GM04504 (cell line): ENCODE measurements around the gene TLCD3B.
"Not testable (repeated sequence)": the region's sequence is repeated elsewhere in the genome, so short reads cannot be mapped to it uniquely, and the experiment has no call there.

Source experiments
- DNase-seq: peaks from one replicate; pipeline ENCODE4 v3.0.0-alpha.2; 2012; ENCODE audit warnings: low read depth

The TLCD3B gene

DNA sequence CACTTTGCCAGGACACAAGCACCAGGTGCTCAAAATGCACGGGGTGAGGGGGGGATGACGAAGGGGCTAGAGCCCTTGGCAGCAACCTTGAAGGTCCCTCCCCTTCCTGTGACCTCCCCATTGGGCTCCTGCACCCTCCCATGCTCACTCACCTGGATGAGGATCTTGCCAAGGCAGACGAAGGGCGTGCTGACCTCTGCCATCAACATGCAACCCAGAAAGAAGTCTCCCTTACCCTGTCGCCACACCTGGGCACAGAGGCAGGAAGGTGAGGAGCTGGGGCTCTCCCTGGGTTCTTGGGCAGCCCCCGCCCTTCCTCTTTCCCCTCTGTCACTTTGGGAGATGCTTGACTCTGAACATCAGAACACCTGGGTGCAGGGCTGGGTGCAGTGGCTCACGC lies 5.5 kb downstream of the TLCD3B start:
- no peak for DNase-seq

DNA sequence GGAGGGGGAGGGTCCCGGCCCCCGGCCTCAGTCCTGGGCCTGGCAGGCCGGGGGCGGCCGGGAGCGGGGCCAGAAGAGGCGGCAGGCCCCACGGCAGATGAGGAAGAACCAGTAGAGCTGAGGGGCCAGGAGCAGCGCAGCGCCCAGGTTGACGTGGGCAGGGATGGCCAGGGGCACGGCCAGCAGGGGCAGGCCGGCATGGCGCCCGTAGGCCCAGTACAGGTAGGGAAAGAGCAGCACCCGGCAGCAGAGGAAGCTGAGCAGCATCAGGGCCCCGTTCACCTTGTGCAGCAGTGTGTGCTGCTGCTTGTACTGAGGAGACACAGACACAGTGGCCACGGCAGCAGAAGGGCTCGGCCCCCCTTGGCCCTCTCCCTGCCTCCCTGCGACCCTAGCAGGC lies 5.9 kb downstream of the TLCD3B start:
- DNase-seq: no peak

DNA sequence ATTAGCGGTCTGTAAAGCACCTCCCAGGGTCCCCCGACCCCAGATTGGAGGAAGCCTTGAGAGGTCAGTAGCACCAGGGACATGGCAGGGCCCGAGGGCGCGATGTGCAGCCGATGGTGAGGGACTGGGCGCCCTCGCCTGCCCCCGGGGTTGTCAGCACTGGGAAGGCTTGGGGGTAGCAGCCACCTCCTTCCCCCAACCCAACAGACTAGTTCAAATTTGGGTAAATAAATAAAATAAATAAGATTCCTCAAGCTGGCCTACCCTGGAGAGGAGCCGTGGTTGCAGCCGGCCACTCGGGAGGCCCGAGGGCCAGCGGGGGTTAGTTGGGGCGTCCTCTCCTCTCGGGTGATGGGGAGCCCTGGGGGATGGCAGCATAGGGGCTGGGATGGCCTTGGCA lies 6.6 kb downstream of the TLCD3B start:
- DNase-seq: no peak

DNA sequence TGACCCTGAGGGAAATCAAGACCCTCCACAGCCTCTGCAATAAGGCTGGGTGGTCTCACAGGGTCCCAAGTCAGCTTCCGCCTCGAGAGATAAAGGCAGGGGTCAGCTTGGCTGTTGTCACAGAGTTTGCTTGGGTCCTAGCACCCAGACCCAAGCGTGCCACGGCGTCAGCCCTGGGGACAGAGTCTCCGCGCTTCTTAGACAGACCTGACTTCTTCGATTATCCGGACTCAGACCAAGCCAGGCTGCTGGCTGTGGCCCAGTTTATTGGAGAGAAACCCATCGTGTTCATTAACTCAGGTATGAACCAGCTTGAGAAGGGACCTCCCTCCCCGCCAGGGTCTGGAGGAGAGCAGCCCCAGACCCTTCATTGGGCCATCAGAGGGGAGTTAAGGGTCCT lies 7.5 kb downstream of the TLCD3B start:
- no peak for DNase-seq

DNA sequence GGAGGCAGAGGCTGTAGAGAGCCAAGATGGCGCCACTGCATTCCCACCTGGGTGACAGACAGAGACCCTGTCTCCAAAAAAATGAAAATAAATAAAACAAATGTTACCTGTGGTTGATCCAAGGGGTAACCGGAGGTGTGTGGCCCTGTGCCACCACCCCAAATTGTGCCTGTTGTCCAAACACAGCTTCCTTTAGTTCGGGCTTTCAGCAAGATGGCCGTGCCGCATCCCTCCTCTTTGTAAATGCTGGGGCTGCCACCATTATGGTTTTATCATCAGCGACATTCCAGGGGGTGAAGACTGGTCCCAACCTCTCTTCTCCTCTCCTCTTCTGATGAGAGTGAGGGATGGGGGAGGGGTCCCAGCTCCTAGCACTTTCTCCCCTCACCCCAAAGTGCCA lies 8.2 kb downstream of the TLCD3B start, which contains the start of gene C16orf92:
Gene C16orf92, plus strand, starts transcription at position 312 of the 400 bp plus-strand sequence. CDS start 143 bp downstream, outside the sequence.
- no peak for DNase-seq

DNA sequence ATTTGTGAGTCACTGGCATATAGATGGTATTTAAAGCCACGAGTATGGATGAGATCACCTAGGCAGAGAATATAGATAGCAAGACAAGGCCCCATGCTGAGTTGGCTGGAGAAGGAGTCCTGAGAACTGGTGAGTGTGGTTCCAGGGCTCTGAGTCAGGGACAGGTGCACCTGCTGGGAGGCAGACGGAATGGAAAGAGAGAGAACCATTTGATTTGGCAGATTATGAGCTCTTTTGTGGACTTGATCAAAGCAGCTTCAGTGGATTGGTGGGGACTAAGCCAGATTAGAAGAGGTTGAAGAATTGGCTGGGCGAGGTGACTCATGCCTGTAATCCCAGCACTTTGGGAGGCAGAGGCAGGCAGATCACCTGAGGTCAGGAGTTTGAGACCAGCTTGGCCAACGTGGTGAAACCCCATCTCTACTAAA lies 12.3 kb downstream of the TLCD3B start:
- no peak for DNase-seq

DNA sequence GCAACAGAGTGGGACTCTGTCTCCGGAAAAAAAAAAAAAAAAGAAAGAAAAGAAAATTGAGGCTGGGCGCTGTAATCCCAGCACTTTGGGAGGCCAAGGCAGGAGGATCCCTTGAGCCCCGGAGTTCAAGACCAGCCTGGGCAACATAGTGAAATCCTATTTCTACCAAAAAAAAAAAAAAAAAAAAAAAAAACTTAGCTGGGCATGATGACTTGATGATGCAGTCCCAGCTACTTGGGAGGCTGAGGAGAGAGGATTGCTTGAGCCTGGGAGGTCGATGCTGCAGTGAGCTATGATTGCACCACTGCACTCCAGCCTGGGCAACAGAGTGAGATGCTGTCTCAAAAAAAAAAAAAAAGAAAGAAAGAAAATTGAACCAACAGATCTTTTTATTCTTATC lies 13.1 kb downstream of the TLCD3B start:
- not testable (repeated sequence) for DNase-seq

DNA sequence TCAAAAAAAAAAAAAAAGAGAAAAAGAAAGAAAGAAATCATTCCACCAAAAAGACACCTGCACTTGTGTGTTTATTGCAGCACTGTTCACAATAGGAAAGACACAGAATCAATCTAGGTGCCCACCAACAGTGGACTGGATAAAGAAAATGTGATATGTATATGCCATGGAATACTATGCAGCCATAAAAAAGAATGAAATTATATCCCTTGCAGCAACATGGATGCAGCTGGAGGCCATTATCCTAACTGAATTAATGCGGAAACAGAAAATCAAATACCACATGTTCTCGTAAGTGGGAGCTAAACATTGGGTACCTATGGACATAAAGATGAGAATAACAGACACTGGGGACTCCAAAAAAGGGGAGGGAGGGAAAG lies 13.8 kb downstream of the TLCD3B start:
- no peak for DNase-seq

DNA sequence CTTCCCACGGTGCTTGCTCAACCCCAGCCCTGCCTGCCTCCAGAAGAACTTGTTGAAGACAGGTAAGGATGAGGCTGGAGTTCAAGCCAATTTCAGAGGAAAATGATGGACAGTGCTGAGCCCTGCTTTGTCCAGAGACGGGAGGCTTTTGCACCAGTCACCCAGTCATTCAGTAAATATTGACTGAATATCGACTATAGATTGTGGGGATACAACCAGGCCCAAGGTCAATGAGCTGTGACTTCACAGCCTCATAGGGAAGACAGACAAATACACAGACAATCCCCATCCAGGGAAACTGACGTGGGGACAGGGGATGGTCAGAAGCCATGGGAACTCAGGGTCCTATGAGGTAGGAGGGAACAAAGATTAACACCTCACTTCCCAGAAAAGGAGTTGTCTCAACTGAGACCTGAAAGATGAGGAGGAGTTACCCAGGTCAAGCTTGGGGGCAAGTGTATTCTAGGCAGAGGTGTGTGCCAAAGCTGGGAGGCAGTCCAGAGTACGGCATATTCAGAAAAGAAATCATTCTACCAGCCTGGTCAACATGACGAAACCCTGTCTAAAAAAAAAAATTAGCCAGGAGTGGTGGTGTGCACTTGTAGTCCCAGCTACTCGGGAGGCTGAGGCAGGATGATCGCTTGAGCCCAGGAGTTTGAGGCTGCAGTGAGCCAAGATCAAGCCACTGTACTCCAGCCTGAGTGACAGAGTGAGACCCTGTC lies 14.4 kb downstream of the TLCD3B start:
- DNase-seq: no peak

DNA sequence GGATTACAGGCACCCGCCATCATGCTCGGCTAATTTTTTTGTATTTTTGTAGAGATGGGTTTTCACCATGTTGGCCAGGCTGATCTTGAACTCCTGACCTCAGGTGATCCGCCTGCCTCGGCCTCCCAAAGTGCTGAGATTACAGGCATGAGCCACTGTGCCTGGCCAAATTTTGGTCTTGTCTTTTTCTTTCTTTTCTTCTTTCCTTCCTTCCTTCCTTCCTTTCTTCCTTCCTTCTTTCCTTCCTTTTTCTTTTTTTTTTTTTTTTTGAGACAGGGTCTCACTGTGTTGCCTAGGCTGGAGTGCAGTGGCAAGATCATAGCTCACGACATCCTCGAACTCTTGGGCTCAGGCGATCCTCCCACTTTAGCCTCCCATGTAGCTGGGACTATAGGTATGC lies 15.6 kb downstream of the TLCD3B start:
- DNase-seq: not testable (repeated sequence)

DNA sequence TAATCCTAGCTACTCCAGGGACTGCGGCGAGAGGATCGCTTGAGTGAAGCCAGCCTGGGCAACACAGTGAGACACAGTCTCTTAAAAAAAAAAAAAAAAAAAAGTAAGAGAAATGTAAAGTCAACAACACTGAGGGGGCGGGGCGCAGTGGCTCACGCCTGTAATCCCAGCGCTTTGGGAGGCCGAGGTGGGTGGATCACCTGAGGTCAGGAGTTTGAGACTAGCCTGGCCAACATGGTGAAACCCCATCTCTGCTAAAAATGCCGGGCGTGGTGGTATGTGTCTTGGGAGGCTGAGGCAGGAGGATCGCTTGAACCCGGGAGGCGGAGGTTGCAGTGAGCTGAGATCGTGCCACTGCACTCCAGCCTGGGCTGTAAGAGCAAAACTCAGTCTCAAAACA lies 18.5 kb downstream of the TLCD3B start:
- not testable (repeated sequence) for DNase-seq

DNA sequence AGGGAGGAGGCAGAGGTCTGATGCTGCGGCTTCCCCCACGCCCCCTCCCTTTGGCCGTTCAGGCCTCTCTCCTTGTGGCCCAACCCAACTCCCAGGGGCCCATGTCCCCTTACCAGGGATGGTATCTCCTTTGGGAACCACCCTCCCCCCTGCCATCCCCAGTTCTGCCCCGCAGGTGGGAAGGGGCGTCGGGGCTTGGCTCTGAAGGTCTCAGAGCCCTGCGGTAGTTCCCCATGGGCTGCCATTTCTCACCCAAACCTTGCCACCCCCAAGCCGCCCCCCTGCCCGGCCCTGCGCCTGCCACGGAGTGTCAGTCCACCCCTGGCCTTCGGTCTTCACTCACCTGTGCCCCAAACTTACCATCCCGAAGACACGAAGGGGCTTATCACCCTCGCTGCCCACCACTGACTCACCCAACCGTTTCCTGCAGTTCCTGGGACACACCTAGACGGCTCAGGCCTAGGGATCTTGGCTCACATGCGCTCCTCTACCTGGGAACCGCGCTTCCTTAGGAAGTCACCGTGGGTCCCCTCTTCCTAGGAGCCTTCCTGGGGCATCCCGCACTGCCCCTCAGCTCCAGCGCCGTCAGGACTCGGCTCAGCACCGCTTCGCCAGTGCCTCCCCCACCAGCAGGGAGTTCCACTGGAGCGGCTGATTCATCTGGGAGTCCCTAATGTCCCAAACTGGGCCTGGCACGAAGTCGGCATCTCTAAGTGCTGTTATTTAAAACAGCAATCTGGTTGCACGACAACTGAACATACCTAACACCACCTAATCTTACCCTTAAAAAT lies 19.2 kb downstream of the TLCD3B start:
- no peak for DNase-seq

DNA sequence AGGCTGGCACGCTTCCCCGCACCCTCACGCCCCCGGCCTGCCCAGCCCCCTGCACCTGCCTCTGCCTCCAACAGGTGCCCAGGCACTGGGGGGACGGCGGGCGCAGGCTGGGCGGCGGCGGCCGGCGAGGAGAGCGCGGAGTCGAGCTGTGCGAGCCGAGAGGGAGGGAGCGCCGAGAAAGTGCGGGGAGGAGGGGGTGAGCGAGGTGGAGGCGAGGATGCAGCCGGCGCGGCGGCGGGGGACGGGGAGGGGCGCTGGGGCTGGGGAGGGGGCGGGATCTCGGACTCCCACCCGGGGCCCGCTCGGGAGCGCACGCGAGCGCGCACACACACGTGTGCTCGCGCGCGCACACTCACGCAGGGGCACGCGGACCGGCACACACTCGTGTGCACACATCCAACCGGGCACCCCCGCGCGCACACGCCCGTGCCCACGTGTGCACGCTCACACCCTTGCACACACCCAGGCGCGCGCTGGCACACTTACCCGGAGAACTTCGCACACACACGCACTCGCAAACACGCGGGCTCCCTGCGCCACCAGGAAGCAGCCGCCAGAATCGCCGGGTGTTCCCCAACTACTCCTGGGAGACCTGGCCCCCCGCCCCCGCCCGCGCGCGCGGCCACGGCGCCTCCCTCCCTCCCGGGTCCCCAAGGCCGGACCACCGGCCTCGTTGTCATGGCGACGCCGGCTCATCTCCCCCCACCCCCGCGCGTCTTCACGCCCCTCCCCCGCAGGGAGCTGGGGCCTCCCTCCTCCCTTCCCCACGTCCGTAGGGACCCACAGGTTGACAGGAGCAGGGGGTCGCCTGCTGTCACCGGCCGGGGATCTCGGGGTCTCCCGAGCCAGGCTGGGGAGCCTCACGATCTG lies 20.0 kb downstream of the TLCD3B start, which contains the start of gene DOC2A:
Gene DOC2A, minus strand, starts transcription at position 184 of the 870 bp plus-strand sequence. CDS start 805 bp downstream, outside the sequence.
- DNase-seq: no peak

DNA sequence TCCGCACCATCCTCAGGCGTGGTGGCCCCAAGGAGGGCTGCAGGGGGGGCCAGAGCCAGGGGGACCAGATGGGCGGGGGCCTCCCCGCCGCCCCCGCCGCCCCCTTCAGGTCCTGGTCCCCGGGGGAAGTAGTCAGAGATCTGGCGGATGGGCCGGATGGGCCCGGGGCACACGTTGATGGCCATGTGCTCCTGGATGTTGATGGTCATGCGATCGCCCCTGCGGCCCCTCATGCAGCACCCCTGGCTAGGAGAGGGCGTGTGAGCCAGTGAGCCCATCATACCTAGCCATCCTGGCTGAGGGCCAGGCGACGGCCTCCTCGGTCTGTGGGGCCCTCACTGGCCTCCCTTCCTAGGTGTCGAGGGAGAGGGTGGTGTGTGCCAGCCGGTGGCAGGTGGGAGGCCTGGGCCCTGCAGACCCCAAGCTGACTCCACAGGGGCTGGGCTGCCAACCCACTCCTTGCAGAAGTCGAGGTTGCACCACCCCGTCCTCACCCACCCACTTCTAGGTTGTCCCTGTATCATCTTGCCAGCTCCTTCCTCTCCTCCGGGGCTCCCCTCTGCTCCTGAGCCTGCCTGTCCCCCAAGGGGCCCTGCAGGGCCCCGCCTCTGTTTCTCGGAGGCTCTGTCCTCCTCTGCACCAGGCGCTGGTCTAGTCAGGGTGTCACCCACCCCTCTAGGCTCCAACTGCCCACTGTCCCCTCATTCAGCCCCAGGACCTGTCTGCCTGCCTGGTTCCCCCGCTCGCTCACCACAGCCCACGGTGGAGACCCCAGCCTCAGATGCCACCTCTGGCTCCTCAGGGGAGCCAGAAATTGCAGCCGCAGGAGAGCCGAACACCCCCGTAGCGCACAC lies 20.9 kb downstream of the TLCD3B start:
- DNase-seq: no peak

DNA sequence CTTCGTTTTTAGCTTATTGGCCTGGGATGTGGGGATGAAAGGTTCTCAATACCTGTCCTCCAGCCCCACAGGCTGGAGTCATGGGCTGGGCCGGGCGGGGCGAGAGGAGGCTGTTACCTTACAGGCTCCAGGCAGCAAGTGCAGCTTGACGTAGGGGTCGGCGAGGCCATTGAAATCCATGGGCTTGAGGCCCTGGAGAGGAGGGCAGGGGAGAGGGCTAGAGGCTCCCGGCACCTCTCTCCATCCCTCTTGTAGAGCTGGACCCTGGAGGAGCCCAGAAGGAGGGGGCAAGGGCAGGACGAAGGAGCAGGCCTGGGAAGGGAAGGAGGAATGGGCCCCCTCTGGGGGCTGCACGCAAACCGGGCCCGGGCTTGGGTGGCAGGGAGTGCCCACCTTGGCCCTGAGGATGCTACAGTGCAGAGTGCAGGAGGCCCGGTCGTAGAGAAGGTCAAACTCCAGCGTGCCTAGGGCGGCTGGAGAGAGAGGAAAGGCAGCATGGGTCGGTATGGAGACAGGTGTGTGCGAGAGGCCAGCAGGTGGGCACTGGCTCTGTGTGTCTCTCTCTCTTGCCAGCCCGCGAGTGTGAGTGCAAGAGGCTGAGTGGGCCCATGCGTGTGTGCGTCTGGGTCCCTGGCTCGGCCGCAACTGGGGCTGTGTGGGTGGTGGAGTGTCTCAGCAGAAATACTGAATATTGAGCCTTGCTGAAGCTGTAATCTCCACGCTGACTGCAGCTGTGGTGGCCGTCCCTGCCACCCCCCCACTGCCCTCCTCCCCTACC lies 21.8 kb downstream of the TLCD3B start:
- DNase-seq: no peak

DNA sequence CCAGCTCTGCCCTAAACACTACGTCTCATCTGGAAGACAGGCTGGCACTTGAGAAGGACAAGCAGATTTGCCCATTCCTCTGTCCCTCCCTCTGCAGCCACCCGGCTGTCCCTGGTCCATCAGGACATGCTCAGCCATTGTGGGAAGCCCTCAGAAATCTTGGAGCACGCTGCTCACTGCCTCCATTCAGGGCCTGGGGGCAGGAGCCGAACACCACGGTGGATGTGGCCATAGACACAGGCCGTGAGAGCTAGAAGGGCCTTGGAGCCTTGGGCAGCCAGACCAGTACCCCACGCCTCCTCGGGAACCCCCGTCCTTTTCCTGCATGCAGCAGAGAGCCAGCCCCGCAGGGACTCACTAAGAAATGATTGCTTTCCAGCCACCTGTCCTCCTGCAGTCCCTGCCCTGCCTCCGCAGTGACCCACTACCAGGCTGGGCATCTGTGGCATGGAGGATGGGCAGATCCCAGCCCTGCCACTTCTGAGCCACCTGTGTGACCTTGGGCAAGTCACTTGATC lies 23.6 kb downstream of the TLCD3B start:
- no peak for DNase-seq

DNA sequence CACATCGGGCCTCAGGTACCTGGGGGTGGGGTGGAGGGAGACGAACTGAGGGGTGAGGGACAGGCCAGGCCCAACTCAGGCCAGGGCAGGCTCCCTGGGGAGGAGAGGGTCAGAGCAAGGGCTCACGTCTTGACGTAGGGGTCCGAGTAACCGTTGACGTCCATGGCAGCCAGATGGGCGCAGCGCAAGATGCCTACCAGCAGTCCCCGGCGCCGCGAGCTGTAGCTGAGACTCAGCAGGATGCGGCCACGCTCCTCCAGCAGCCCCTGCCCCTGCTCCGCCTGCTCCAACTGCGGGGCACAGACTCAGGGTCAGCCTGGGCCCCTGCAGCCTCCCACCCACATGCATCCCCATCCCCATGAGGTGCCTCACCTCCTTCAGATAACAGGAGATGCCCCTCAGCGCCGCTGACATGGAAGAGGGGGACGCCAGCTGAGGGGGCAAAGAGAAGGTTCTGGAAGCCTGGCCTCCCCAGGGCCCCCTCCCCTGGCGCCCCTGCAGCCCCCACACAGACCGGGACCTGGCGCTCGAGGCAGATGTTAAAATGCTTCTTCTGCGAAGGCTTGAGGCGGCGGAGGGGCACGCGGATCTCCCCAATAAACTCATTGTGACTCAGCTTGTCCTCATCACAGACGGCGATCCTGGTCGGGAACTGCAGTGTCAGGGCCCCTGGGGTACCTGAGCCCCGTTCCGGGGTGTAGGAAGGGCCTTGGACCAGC lies 24.3 kb downstream of the TLCD3B start:
- no peak for DNase-seq

DNA sequence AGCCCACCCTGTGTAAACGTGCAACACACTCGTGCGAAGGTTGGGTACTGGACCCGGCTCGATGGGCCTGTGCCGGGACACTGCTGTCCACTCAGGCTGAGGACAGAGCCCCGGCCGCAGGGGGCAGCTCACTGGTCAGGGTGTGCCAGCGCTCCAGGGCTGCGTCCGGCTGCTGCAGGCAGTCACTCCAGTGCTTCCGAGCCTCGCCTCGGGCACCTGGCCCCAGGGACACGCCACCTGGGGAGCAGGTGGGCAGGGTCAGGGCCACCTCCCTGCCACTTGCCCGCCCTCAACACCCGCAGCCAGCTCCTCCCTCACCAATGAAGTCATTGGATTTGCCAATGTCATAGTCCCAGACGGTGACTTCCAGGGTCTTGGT lies 25.0 kb downstream of the TLCD3B start:
- DNase-seq: no peak

DNA sequence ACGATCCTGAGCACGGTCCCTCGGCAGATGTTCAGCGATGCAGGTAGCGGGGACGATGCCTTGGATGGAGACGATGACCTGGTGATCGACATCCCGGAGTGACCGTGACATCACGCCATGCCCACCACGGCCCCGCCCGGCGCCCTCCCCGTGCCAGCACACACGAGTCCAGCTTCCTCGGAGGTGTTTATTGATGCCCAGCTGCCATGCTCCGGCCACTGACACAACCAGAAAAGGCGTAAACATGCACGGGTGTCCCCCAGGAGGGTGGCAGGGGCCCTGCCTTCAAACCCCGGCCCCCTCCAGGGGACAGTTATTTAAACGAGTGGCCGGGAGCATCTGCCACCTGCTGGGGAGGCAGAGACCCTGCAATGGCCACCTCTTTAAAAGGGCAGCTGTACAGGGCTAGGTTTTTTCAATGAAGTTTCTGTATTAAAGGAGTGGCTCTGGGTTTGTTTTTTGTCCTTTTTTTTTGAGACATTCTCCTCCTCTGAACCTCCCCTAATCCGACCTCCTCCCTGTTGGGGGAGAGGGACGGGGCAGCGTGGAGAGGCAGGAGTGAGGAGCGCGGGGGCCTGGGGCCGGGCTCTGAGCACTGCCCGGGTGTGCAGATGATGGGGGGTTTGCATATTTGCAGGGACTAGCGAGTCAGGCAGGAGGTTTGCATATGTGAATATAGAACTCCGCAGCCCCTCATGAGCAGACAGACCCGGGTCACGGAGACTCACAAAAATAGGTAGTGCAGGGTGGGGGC lies 25.6 kb downstream of the TLCD3B start:
- no peak for DNase-seq
